Colonic mucosa (tissue), 4 donors: ENCODE measurements around the gene NAA60. TPM values are rescaled to one million over a fixed set of nuclear protein-coding genes. Genes with fewer than 3 reads are reported as not detected.

Source experiments
- DNase-seq: peaks from one replicate; pipeline ENCODE4 v3.0.0-alpha.2; 2020
- H3K27ac ChIP-seq: fragments of 200-600 bp; one replicate; pipeline ENCODE4 v1.8.0; 2021
- H3K27me3 ChIP-seq: fragments of 200-600 bp; one replicate; pipeline ENCODE4 v1.8.0; 2021
- H3K36me3 ChIP-seq: fragments of 200-600 bp; one replicate; pipeline ENCODE4 v1.8.0; 2021
- H3K4me1 ChIP-seq: fragments of 200-600 bp; one replicate; pipeline ENCODE4 v1.8.0; 2021; ENCODE audit warnings: mild to moderate bottlenecking
- H3K4me3 ChIP-seq: fragments of 200-600 bp; one replicate; pipeline ENCODE4 v1.8.0; 2021
- H3K9ac ChIP-seq, 2 donors: one replicate each; pipeline ENCODE4 v1.7.0; 2013; ENCODE audit warnings: control low read depth in 2 of 2, low read depth in 2 of 2, low read length in 2 of 2
- H3K9me3 ChIP-seq: fragments of 200-600 bp; one replicate; pipeline ENCODE4 v1.8.0; 2021
- CTCF ChIP-seq: fragments of 200-600 bp; IDR thresholded peaks from one replicate; pipeline ENCODE4 v1.8.0; 2022; ENCODE audit warnings: antibody characterized with exemption, mild to moderate bottlenecking
- intact Hi-C: fragments of 100-400 bp; cut with DNase I; formaldehyde crosslinking; loops from one replicate; pipeline ENCODE4 v1.14.1; 2022
- total RNA-seq, 2 donors: library from RNA; stranded (reverse); fragmentation: NEBNext Ultra II Directional in 1 of 2; extraction: Animal tissue kit (Norgen Biotek cat#: 25700) in 1 of 2; gene quantifications; one replicate each; pipeline ENCODE4 v1.2.1, GENCODE V29; 2021
- donor health status: healthy.
- donor health status: DM: no; HTN: no; CAD: no.
- donor health status: DM: no; HTN: no; CAD: no.

Gene NAA60
- total RNA-seq, 2 donors from 2014 or later: 56.8 to 68.6 TPM

- Histone ChIP-seq H3K4me1 (no peaks in the 10 kb centered on the region), H3K9ac (no peak overlapping the region), H3K27ac (no peak overlapping the region), H3K36me3 (peaks cover 43% of the 10 kb centered on the region), H3K9me3 (no peaks in the 10 kb centered on the region), H3K27me3 (no peaks in the 10 kb centered on the region), H3K4me3 (no peak overlapping the region)
- DNase-seq: no peak
- intact Hi-C loops: no loop called here
- no peak for TF ChIP-seq CTCF
Observed at GRCh38 chr16:3485821-3486505, 42.5 kb downstream of the NAA60 start.

- Histone ChIP-seq H3K4me3 (no peak overlapping the region), H3K9me3 (no peaks in the 10 kb centered on the region), H3K36me3 (peaks cover 41% of the 10 kb centered on the region), H3K4me1 (no peaks in the 10 kb centered on the region), H3K27me3 (no peaks in the 10 kb centered on the region), H3K27ac (no peak overlapping the region), H3K9ac (no peak overlapping the region)
- no peak for TF ChIP-seq CTCF
- no peak for DNase-seq
- intact Hi-C loops: no loop called here
Observed at GRCh38 chr16:3486506-3487215, 43.2 kb downstream of the NAA60 start.

- intact Hi-C loops: no loop called here
- no peak overlapping the region for H3K9ac ChIP-seq
- H3K36me3 ChIP-seq: peaks cover 30% of the 10 kb centered on the region
- DNase-seq: no peak
- H3K27ac ChIP-seq: no peak overlapping the region
- H3K27me3 ChIP-seq: no peaks in the 10 kb centered on the region
- TF ChIP-seq CTCF: no peak
- no peaks in the 10 kb centered on the region for H3K9me3 ChIP-seq
- no peak overlapping the region for H3K4me3 ChIP-seq
- no peaks in the 10 kb centered on the region for H3K4me1 ChIP-seq
Observed at GRCh38 chr16:3487521-3488410, 44.3 kb downstream of the NAA60 start.

- no peaks in the 10 kb centered on the region for H3K27me3 ChIP-seq
- intact Hi-C loops: no loop called here
- H3K4me1 ChIP-seq: no peaks in the 10 kb centered on the region
- no peak for TF ChIP-seq CTCF
- no peak overlapping the region for H3K4me3 ChIP-seq
- H3K9ac ChIP-seq: no peak overlapping the region
- peaks cover 20% of the 10 kb centered on the region for H3K36me3 ChIP-seq
- H3K27ac ChIP-seq: no peak overlapping the region
- DNase-seq: no peak
- no peaks in the 10 kb centered on the region for H3K9me3 ChIP-seq
Observed at GRCh38 chr16:3488801-3489200, 45.3 kb downstream of the NAA60 start.

- H3K9ac ChIP-seq: no peak overlapping the region
- no peak overlapping the region for H3K27ac ChIP-seq
- TF ChIP-seq CTCF: no peak
- no peak for DNase-seq
- H3K27me3 ChIP-seq: no peaks in the 10 kb centered on the region
- no peaks in the 10 kb centered on the region for H3K9me3 ChIP-seq
- H3K4me1 ChIP-seq: no peaks in the 10 kb centered on the region
- H3K36me3 ChIP-seq: no peaks in the 10 kb centered on the region
- no peak overlapping the region for H3K4me3 ChIP-seq
- intact Hi-C loops: loop anchor here (10.0 kb wide), 1 partner anchor 46 kb away; the partner anchor contains the start of genes NAA60 and ZNF597
Observed at GRCh38 chr16:3490911-3491629, 47.6 kb downstream of the NAA60 start.
